K562 (cell line): ENCODE measurements around the gene DCUN1D2. TPM values are rescaled to one million over a fixed set of nuclear protein-coding genes. Genes with fewer than 3 reads are reported as not detected.

Source experiments
- ATAC-seq: fragments of 200-7000 bp; cut with Tn5 transposase; 3 replicates; pipeline ENCODE4 v1.9.1; 2020; ENCODE audit warnings: moderate library complexity
- BruUV-seq: library from RNA; stranded (reverse); fragments of 400-500 nt; replicated peaks from 2 replicates; lab custom pipeline; 2021; lab: Mats Ljungman, UMichigan
- CTCF ChIA-PET: fragments of 300-600 bp; formaldehyde crosslinking; extraction: SDS; loops from one replicate; lab custom pipeline; 2021; ENCODE audit warnings: low intra/inter-chr PET ratio; lab: Yijun Ruan, JAX
- POLR2A ChIA-PET: fragments of 300-600, 350-650 bp; sonication (Branson Sonifier 250); formaldehyde crosslinking; extraction: SDS; loops from one replicate; lab custom pipeline; 2021; ENCODE audit warnings: antibody characterized with exemption, inconsistent platforms; lab: Yijun Ruan, JAX
- DNase-seq, 4 experiments: peaks; one replicate each; pipeline versions ENCODE4 v3.0.0 to v3.0.0-alpha.2; 2011 to 2018; ENCODE audit warnings: low spot score in 3 of 4, mixed read lengths in 3 of 4; ENCODE audit errors: extremely low read depth in 1 of 4
- FAIRE-seq: peaks from 2 replicates; lab custom pipeline; 2011; peaks lifted over from hg19 to GRCh38; lab: Jason Lieb, UNC
- H2AFZ ChIP-seq: 2 replicates; pipeline ENCODE4 v1.6.0; 2011; ENCODE audit warnings: low read depth, low read length, control low read depth, inconsistent platforms
- H3K27ac ChIP-seq: fragments of 200-600 bp; 3 replicates; pipeline ENCODE4 v1.8.0; 2011; ENCODE audit warnings: low read depth, mild to moderate bottlenecking, control low read depth, inconsistent platforms, low read length, moderate library complexity, mixed read lengths; ENCODE audit errors: extremely low read depth
- H3K27me3 ChIP-seq, 2 experiments: fragments of 300-600 bp in 1 of 2; 2 replicates in 1 of 2; 3 replicates in 1 of 2; pipeline versions ENCODE4 v1.6.0 to v1.8.0; 2011; ENCODE audit warnings: inconsistent platforms in 2 of 2, low read length in 2 of 2, mild to moderate bottlenecking in 1 of 2, mixed read lengths in 1 of 2, moderate library complexity in 1 of 2; ENCODE audit not compliant: control insufficient read depth in 2 of 2, insufficient read depth in 2 of 2
- H3K36me3 ChIP-seq: fragments of 300-600 bp; 3 replicates; pipeline ENCODE4 v1.8.0; 2011; ENCODE audit warnings: mild to moderate bottlenecking, low read length, inconsistent platforms; ENCODE audit not compliant: control insufficient read depth, insufficient read depth
- H3K4me1 ChIP-seq, 2 experiments: fragments of 200-600 bp in 1 of 2; replicated peaks in 1 of 2; 2 replicates in 1 of 2; 3 replicates in 1 of 2; pipeline versions ENCODE4 v1.5.1 to v1.8.0; 2011; ENCODE audit warnings: inconsistent platforms in 2 of 2, low read length in 2 of 2, mild to moderate bottlenecking in 1 of 2, mixed read lengths in 1 of 2, moderate library complexity in 1 of 2; ENCODE audit not compliant: control insufficient read depth in 2 of 2, insufficient read depth in 2 of 2
- H3K4me2 ChIP-seq: 2 replicates; pipeline ENCODE4 v1.6.1; 2011; ENCODE audit warnings: low read length, control low read depth, inconsistent platforms, mixed read lengths; ENCODE audit not compliant: insufficient read depth
- H3K4me3 ChIP-seq: fragments of 200-600 bp; sonication (generic), shearing (Covaris generic); 2 replicates; pipeline ENCODE4 v1.5.1; 2016; ENCODE audit warnings: control low read depth, inconsistent platforms
- H3K79me2 ChIP-seq: fragments of 200-600 bp; 3 replicates; pipeline ENCODE4 v1.8.0; 2011; ENCODE audit warnings: low read length, inconsistent platforms; ENCODE audit not compliant: control insufficient read depth, insufficient read depth
- H3K9ac ChIP-seq, 2 experiments: 2 replicates each; pipeline versions ENCODE4 v1.6.0 to v1.6.1; 2011; ENCODE audit warnings: low read depth in 2 of 2, low read length in 2 of 2, control low read depth in 1 of 2, inconsistent platforms in 1 of 2, mild to moderate bottlenecking in 1 of 2, mixed read lengths in 1 of 2; ENCODE audit not compliant: insufficient read depth in 1 of 2
- H3K9me1 ChIP-seq: one replicate; pipeline ENCODE4 v1.6.0; 2011; ENCODE audit warnings: inconsistent platforms, mild to moderate bottlenecking, low read length, moderate library complexity; ENCODE audit not compliant: control insufficient read depth, insufficient read depth
- H3K9me3 ChIP-seq: replicated peaks from 2 replicates; pipeline ENCODE4 v1.5.1; 2011; ENCODE audit warnings: low read depth, low read length, inconsistent platforms; ENCODE audit not compliant: control insufficient read depth, insufficient read depth
- H4K20me1 ChIP-seq: replicated peaks from 2 replicates; pipeline ENCODE4 v1.6.1; 2011; ENCODE audit warnings: low read length, inconsistent platforms, mixed read lengths; ENCODE audit not compliant: control insufficient read depth, insufficient read depth
- DMBX1 ChIP-seq: fragments of 250-450 bp; sonication (Bioruptor Pico); IDR thresholded peaks from 2 replicates; pipeline ENCODE4 v1.8.0; 2022; ENCODE audit warnings: inconsistent platforms, mild to moderate bottlenecking, moderate library complexity, borderline replicate concordance
- JUN ChIP-seq, 2 experiments: sonication (generic) in 1 of 2; formaldehyde crosslinking in 1 of 2; IDR thresholded peaks; 2 replicates each; pipeline versions ENCODE4 v1.6.1 to v1.8.0; 2012 to 2022; ENCODE audit warnings: borderline replicate concordance in 2 of 2, mild to moderate bottlenecking in 2 of 2, improper control_type of control experiment in 1 of 2, low read depth in 1 of 2, low read length in 1 of 2, missing genetic modification reagents in 1 of 2
- POLR2G ChIP-seq: fragments of 200-400 bp; formaldehyde crosslinking; IDR thresholded peaks from 2 replicates; pipeline ENCODE4 v1.6.1; 2017; ENCODE audit warnings: low read depth, mild to moderate bottlenecking, antibody characterized with exemption, low read length, moderate library complexity
- WGBS: fragments of 100-300 bp; shearing (Covaris generic); methylation state at CpG from one replicate; pipeline ENCODE4 v1.1.6; 2016; ENCODE audit warnings: low coverage, mixed read lengths; ENCODE audit not compliant: insufficient coverage; ENCODE audit errors: missing lambda C conversion rate; 5-methylcytosine and 5-hydroxymethylcytosine counted together
- in situ Hi-C: fragments of 300-500 bp; cut with MboI; formaldehyde crosslinking; loops from 4 replicates; pipeline ENCODE4 v1.15.0; 2018; ENCODE audit warnings: inconsistent platforms, mixed read lengths
- intact Hi-C: fragments of 100-400 bp; cut with micrococcal nuclease; formaldehyde crosslinking; loops from 2 replicates; pipeline ENCODE4 v1.14.2; 2022
- polyA plus RNA-seq, 8 experiments: library from polyadenylated mRNA; depleted of rRNA in 4 of 8; stranded (reverse) in 5 of 8; unstranded in 3 of 8; fragments of >200 nt; fragmentation: Nextera tagmentation in 2 of 8; fragmentation: Illumina TruSeq in 1 of 8; extraction: Ambion mirVana in 2 of 8; extraction: Trizol in 1 of 8; gene quantifications; 2 replicates each; pipeline versions ENCODE4 v1.2.1 to v1.2.3, GENCODE V29; 2011 to 2014; ENCODE audit warnings: inconsistent platforms in 1 of 8, missing spikeins in 1 of 8
- total RNA-seq, 7 experiments: library from RNA; depleted of rRNA in 6 of 7; stranded (reverse); fragments of >200 nt in 6 of 7; fragmentation: Illumina TruSeq in 2 of 7; extraction: Trizol in 2 of 7; gene quantifications; 2 replicates each; pipeline versions ENCODE4 v1.2.1 to v1.2.3, GENCODE V29; 2011 to 2021; ENCODE audit warnings: low replicate concordance in 1 of 7

Gene DCUN1D2
- total and polyA plus RNA-seq, 9 of the 15 experiments (the other 6 are each of a cell fraction or from before 2014, with no cell fraction given): 2.1 to 16.8 (median 11.1) TPM

DNA sequence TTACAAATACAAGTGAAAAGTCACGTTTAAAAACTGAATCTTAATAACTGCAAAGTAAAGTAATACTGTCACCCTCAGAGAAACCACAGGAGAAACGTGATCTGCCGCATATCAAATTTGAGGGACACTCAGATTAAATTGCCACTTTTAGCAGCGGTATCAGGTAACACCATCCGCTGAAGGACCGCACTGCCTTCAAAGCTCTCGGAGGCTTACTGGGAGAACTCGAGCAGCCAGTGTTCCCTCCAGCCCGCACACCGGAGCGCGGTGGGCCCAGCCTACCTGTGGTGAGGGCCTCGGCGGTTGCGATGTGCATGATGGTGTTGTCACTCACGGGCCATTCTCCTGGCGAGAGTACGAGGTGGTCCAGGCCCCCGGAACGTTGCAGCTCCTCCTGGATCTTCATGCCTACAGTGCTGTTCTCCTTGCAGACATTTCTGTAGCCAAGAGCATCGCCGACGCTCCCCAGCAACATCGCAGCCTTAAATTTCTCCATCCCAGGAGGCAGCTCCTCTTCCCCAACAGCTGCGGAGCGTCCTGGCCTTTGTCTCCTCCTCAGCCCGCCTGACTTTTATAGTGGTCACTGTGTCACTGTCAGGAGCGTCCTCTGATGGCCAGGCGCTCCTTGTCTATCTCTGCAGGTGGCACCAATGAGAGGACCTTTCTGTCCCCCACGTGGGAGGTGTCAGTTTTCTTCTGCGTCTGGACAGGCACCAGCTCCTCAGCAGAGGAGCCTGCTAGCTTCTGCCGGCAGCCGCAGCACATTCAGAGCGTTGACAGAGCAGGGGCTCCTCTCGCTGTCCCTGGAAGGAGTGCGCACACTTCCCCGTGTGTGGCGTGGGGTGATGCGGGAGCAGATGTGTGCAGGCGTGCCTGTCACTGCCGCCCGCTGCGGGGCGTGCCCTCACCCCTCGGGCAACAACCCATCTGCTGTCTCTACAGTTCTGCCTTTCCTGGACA lies 37.3 kb downstream of the DCUN1D2 start, which contains the start of gene ADPRHL1:
Gene ADPRHL1 (minus strand): TSS at position 547 of the 960 bp plus-strand sequence. CDS start 51 bp downstream, at position 496.
- H3K79me2 ChIP-seq: peaks cover 6% of the 10 kb centered on the region; the same call in 2 of the 3 replicates
- no peaks in the 10 kb centered on the region for H3K27me3 ChIP-seq
- ChIA-PET POLR2A (interaction anchor here (0.7 kb wide), 1 partner anchor 23 kb away, joined by 3 read pairs; no protein-coding TSS in a partner anchor), CTCF (no interaction called here)
- BruUV-seq: no TSS peak
- H2AFZ ChIP-seq: no peak within 1 kb of the TSS
- WGBS: 81% methylated on average over 23 of the region's 45 CpGs
- ATAC-seq (no peak), DNase-seq (no peak), FAIRE-seq (no peak)
- H3K4me3 ChIP-seq: no peak within 1 kb of the TSS
- H4K20me1 ChIP-seq: no peaks in the 10 kb centered on the region
- H3K27ac ChIP-seq: no peak within 1 kb of the TSS
- no peaks in the 10 kb centered on the region for H3K9me3 ChIP-seq
- H3K9me1 ChIP-seq: no peaks in the 10 kb centered on the region
- TF ChIP-seq DMBX1 (no peak), JUN (IDR thresholded peaks at IDR 0.05; ENCODE audit: borderline replicate concordance, low read depth, low read length) (no peak), JUN (CRISPR knock-in tag; IDR thresholded peaks at IDR 0.05; ENCODE audit: borderline replicate concordance) (no peak), POLR2G (peak; percentile 44)
- no peak within 1 kb of the TSS for H3K9ac ChIP-seq
- peaks cover 17% of the 10 kb centered on the region; the same call in 2 of the 3 replicates for H3K36me3 ChIP-seq
- peaks cover 5 to 20% of the 10 kb centered on the region in 2 experiments; a peak in 4 of 5 replicates for H3K4me1 ChIP-seq
- no peak within 1 kb of the TSS for H3K4me2 ChIP-seq
- intact Hi-C loops (no loop called here), in situ Hi-C loops (no loop called here)
